8988T (cell line): Measurements from ENCODE around the gene CADPS2.

ENCODE experiments used
- DNase-seq: peaks from one replicate; pipeline ENCODE4 v3.0.0; 2011

The CADPS2 gene

GRCh38 chr7:122430710-122431109 lies 455.6 kb downstream of the CADPS2 start:
- no peak for DNase-seq

- DNase-seq: no peak
Measured at GRCh38 chr7:122429926-122430325, 456.3 kb downstream of the CADPS2 start.

- DNase-seq: no peak
Measured at GRCh38 chr7:122425731-122426130, 460.5 kb downstream of the CADPS2 start.

DNA sequence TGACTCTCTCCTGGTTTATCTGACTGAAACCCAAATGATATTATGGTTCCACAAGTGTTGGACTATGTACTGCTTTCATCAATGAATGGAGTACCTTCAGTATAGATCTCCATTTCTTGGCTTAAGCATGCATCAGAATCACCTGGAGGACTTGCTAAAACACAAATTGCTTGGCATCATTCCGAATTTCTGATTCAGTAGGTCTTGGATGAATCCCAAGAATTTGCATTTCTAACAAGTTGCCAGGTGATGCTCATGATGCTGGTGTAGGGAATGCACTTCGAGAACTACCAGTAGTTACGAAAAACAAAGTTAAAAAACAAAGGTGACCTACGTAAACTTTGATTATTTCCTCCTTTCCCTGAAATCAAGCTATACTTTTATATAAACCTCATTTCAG lies 462.7 kb downstream of the CADPS2 start:
- no peak for DNase-seq

- no peak for DNase-seq
Measured at GRCh38 chr7:122416336-122416735, 469.9 kb downstream of the CADPS2 start.

GRCh38 chr7:122415510-122415909 lies 470.8 kb downstream of the CADPS2 start:
- DNase-seq: no peak

GRCh38 chr7:122413339-122413738 lies 472.9 kb downstream of the CADPS2 start:
- no peak for DNase-seq

GRCh38 chr7:122412883-122413282 lies 473.4 kb downstream of the CADPS2 start:
- DNase-seq: no peak

GRCh38 chr7:122412441-122412840 lies 473.8 kb downstream of the CADPS2 start:
- no peak for DNase-seq

DNA sequence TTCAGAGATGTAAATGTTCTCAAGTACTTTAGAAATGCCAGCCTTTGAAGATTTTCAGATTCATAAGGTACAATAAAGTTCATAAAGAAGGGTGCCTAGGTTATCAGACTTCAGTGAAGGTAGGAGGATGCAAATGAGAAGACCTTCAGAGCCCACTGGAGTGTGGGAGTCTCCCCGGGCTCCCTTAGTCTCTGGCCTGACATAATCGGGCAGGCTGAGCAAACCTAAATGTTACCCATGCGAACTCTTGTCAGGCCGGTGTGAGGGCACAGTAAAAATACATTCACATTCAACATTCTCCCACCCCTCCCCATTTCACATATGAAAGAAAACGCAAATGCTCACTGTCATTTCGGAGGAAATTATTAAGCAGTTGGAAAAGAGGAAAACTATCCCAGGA lies 479.1 kb downstream of the CADPS2 start:
- DNase-seq: no peak

GRCh38 chr7:122403113-122403512 lies 483.1 kb downstream of the CADPS2 start:
- no peak for DNase-seq

- DNase-seq: no peak
Measured at GRCh38 chr7:122402235-122402634, 484.0 kb downstream of the CADPS2 start.

DNA sequence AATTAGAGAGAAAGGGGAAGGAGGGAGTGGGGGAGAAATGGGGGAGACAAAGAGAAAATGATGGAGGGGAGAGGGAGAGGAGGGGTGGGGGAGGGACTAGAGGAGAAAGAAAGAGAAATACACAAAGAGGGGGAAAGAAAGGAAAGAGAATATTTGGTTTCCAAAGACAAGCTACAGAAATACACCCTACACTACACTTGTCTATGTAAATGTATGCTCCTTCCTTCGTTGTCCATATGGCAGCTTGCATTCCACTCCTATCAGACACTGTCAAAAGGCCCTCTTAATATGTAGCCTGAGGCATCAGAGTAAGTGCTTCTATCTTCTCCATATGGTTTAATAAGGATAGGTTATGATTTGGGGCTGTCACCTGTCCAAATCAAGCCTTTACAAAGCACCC lies 488.9 kb downstream of the CADPS2 start:
- no peak for DNase-seq

- no peak for DNase-seq
Measured at GRCh38 chr7:122394512-122394911, 491.7 kb downstream of the CADPS2 start.

GRCh38 chr7:122384528-122384927 lies 501.7 kb downstream of the CADPS2 start:
- DNase-seq: no peak

- DNase-seq: no peak
Measured at GRCh38 chr7:122383934-122384333, 502.3 kb downstream of the CADPS2 start.

DNA sequence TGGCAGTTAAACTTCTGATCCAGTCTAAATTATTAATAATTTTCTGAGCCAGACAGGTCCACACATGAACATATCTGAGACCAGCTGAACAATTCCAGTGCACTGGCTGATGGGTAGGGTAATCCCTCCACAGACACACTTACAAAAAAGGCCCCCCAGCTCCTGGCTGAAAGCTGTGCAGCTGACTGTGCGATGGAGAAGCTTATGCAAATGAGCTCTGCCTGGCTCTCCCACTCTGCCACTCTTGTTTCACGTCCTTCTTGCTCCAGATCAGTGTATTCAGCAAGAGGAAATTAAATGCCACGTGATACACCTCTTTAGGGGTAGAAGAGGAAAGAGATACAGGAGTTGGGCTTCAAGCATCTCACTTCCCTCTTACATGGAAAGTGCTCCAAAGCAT lies 505.3 kb downstream of the CADPS2 start:
- no peak for DNase-seq

DNA sequence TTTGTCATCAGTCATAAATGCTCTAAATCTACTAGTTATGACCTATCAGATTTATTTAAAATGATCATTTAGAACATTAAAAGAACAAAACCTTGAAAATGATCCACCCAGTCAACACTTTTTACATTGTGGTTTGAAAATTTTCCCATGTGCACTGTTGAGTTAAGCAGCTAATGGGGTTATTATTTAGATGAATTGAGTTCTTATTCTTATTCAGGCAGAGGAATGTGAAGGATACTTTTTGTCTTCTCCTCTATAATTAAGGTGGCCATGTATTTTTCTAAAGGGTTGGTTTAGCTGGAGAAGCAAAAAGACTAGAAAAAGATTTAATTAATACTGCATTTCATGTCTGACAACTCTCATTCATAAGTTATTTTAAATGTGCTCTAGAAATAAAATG lies 506.8 kb downstream of the CADPS2 start:
- DNase-seq: no peak

DNA sequence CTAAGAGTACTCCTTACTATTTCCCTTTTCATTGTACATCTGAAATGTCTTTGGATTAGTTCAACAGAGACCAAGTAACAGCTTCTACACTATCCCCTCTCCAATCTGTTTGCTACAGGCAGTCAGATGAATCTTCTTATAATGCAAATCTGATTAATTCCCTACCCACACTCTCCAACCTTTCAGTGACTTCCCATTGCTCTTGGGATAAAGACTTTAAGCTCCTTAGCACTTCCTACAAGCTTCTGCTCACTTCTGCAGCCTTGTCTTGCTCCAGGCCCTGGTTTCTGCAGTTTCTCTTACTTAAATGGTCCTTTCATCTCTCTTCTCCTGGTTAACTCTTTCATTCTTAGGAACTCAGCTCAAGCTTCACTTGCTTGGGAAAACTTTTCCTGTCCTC lies 516.5 kb downstream of the CADPS2 start:
- no peak for DNase-seq

- no peak for DNase-seq
Measured at GRCh38 chr7:122364761-122365280, 521.4 kb downstream of the CADPS2 start.

DNA sequence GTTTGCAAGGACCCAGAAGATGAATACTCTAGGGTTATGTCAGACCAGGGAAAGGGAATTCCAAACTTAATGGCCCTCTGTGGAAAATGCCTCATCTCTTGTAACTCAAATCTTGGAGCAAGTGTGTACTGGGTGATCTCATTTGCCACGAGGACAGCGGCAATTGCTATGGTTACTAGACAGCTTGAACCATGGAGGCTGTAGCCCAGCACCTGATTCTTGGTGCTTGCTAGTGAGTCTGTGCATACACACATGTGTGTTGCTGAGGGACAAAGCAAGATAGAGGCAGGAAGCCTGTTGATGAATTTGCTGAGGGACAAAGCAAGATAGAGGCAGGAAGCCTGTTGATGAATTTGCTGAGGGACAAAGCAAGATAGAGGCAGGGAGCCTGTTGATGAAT lies 523.1 kb downstream of the CADPS2 start:
- DNase-seq: no peak

DNA sequence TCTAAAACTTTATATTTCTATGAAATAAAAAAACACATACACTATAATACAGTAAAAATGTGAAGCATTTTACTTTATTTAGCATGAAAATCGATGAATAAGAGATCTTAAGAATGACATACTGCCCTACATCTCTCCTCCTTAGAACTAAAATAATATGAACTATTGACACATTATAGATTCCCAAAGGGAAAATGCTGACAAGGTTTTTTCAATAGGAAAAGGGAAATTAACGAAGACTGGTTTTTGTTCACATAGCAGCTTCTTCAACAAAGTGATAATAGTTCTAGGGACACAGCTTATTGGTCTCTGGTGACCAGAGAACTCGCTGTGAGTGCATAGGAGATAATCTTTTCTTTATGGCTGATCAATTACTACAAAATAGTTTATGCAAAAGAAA lies 523.8 kb downstream of the CADPS2 start:
- DNase-seq: no peak

GRCh38 chr7:122354656-122355055 lies 531.6 kb downstream of the CADPS2 start:
- no peak for DNase-seq

DNA sequence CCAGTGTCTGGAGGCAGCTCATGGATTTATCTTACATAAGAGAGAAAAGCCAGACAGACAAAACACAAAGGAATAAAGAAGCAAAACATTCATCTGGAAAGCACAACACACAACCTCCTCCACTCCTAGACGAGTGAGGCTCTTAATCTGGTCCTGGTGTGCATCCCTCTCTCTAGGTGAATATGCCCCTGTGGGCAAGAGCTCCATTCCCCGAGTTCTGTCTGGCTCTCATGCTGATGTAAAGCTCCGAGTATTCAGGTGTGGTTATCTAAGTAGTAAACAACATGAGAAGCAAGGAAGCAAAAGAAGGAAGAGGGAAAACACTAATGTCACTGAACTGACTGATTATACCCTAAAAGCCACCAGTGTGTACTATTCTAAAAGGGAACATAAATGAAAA lies 533.8 kb downstream of the CADPS2 start:
- no peak for DNase-seq

- no peak for DNase-seq
Measured at GRCh38 chr7:122350701-122351100, 535.6 kb downstream of the CADPS2 start.

- DNase-seq: no peak
Measured at GRCh38 chr7:122344303-122344620, 542.0 kb downstream of the CADPS2 start.
